GM10266 (cell line): ENCODE data around the gene NAT16.

Source experiments
- DNase-seq: peaks from one replicate; pipeline ENCODE4 v3.0.0; 2012; ENCODE audit errors: extremely low spot score
- TF ChIP-seq, protein P1 (sequence below): IDR thresholded peaks from 2 replicates; pipeline ENCODE4 v1.5.1; 2012; ENCODE audit warnings: mild to moderate bottlenecking, low read depth; ENCODE audit not compliant: control insufficient read depth, insufficient read depth; ENCODE audit errors: missing control alignments

The NAT16 gene

DNA sequence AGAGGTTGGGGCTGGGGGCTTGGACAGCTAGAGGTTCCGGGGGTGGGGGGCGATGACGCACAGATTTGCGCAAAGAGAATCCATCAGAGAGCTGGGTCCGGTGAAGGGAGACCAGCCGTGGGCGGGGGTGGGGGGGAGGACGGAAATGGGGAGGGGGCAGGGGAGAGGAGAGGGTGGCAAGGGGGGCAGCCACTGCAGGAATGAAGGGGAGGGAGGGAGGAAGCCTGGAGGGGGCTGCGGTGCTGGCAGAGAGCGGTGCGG lies 13.5 kb downstream of the NAT16 start:
- TF ChIP-seq, protein P1, sequence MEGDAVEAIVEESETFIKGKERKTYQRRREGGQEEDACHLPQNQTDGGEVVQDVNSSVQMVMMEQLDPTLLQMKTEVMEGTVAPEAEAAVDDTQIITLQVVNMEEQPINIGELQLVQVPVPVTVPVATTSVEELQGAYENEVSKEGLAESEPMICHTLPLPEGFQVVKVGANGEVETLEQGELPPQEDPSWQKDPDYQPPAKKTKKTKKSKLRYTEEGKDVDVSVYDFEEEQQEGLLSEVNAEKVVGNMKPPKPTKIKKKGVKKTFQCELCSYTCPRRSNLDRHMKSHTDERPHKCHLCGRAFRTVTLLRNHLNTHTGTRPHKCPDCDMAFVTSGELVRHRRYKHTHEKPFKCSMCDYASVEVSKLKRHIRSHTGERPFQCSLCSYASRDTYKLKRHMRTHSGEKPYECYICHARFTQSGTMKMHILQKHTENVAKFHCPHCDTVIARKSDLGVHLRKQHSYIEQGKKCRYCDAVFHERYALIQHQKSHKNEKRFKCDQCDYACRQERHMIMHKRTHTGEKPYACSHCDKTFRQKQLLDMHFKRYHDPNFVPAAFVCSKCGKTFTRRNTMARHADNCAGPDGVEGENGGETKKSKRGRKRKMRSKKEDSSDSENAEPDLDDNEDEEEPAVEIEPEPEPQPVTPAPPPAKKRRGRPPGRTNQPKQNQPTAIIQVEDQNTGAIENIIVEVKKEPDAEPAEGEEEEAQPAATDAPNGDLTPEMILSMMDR, result no peak
- no peak for DNase-seq

DNA sequence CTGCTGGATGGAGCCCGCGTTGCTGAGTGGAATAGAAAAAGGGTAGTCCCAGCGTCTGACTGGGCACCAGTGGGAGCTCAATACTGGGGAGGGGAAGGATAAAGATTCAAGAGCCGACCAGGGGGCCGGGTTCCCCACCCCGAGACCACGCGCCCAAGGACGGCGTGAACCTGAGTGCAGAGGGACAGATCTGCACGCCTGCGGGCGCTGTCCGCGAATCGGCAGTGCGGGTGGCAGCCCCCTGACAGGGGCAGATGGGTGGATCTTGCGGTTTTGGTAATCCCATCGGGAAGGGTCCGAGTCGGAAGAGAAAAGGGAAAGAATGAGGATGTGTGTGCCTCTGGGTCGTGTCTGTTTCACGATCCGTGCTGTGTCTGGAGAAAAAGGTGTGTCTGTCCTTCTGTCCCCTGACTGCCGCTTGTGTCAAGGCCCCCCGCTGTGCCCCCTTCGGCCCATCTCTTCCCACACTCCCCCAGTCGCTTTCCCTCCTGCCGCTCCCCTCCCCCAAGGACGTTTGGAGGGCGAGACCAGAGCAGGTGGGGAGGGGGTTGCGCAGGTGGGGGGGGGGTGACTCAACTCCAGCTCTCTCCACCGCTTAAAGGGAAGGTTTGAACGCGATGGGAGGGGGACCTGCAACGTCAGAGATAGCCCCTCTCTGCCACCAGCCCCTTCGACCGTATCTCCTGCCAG lies 14.0 kb downstream of the NAT16 start:
- DNase-seq, result no peak
- TF ChIP-seq, protein P1, result no peak

DNA sequence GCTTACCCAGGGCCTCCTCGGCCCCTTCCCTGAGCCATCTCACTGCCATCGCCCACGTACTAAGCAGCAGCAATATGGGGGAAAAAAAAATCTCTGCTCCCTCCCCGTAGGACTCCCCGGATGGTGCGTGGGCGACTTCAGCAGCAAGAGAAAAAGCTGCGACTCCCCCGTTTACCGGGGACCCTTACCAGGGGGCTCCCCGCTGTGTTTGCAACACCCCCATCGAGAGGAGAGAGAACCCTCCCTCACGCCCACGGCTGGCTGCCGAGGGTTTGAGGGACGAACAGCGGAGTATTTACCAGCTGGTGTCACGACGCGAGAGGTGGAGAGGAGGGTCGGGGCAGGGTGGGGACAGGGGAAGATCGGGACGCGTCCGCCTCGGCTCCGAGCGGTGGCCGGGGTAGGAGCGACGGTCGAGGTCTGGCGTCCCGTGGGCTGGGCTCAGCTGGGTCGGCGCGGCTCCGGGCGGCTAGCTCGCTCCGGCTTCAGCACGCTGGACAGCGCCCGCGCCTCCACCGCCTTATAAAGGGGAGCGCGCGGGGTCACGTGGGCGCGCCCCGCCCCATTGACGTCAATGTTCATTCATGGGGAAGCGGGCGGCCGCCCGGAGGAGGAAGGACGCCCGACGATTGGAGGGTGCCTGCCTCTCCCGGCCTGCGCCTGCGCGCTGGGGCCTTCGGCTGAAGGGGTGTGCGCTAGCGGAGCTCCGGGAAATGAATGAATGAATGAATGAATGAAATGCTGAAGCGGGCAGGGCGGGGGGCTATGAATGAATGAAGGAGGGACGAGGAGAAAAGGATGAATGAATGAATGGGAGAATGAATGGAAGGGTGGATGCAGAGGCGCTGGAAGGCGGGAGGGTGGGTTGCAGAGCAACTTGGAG lies 14.8 kb downstream of the NAT16 start, which contains the start of gene VGF:
VGF (minus strand) TSS at position 495 of the 883 bp plus-strand sequence. CDS start 726 bp downstream, outside the sequence.
- peak; percentile 98 for DNase-seq
- TF ChIP-seq, protein P1, result no peak

DNA sequence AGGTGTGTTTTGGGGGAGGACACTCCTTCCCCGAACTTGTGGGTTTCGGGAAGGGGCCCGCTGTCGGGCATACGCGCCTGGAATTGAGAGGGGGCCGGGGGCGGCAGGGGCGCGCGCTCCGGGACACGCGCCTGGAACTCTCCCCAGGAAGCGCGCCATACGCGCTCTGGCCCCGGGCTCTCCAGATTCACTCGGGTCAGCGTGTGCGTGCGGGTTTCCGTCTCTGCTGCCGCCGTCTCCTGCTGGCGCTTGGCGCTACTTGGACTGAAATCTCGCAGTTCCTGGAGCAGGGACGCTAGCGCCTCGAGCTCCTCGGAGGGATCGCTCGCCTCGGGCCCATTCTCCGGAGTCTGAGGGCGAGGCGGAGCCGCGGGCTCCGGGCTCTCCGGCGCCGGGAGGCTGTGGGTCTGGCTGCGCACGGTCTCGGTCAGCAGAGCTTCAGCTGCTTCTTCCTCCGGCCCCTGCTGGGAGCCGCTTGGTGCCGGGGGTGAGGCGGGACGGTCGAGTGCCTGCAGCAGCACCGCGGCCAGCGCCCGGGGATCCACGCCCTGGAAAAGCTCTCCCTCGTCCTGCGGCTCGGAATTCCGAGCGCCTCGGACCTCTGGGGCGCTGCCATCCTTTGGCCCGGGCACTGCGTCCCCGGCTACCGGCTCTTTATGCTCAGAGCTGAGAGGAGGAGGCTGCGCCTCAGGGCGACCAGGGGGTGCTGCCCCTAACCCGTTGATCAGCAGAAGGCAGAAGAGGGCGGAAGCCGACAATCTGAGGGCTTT lies 15.8 kb downstream of the NAT16 start:
- TF ChIP-seq, protein P1, result no peak
- no peak for DNase-seq

DNA sequence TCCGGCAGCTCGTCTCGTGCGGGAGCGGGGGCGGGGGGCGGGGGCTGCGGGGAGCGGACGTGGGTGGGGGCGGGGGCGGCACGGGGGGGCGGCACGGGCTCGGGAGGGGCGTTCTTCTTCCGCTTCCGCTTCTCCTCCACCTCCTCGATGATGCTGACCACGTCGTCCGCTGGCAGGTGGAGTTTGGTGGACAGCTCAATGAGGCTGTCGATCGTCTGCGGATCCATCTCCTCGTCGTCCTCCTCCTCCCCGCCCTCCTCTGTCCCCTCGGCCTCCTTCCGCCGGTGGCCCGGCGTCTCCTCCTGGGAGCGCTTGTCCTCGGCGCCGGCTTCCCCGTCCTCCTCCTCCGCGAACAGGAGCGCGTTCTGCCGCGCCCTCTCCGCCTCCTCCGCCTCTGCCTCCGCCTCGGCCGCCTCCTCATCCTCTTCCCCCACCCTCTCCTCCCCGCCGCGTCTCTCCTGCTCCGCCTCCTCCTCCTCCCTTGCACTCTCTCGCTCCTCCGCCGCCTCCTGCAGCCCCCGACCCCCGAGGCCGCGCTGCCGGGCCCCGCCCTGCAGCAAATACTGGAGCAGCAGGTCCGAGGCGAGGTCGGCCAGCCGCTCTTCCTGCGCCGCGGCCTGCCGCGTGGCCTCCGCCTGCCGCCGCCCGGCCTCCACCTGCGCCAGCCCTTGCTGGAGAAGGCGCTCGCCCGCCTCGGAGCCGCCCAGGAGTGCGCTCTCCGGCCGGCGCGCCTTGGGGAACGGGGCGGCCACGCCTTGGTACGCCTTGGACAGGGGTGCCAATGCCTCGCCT lies 16.6 kb downstream of the NAT16 start:
- DNase-seq, result no peak

More for the DNA sequence above, 16.6 kb downstream of the NAT16 start:
- TF ChIP-seq, protein P1, result no peak
